Activated naive CD4-positive, alpha-beta T cell treated with anti-CD3 and anti-CD28 coated beads, Interleukin-2, amount 50 U/mL, for 72 hours (primary cell): ENCODE data around the gene SPOCK1. TPM values are rescaled to one million over a fixed set of nuclear protein-coding genes. Genes with fewer than 3 reads are reported as not detected.

ENCODE experiments used
- ATAC-seq, 2 donors: fragments of 150-1000 bp; cut with Tn5 transposase; 2 replicates each; pipeline ENCODE4 v1.10.0; 2021; ENCODE audit warnings: mild to moderate bottlenecking in 2 of 2, moderate library complexity in 2 of 2
- DNase-seq, 2 donors: peaks; one replicate each; pipeline ENCODE4 v3.0.0; 2021 to 2022; ENCODE audit warnings: low spot score in 2 of 2
- H3K27ac Mint-ChIP-seq, 2 donors: one replicate each; pipeline ENCODE4 v1.8.0; 2022; ENCODE audit warnings: mild to moderate bottlenecking in 2 of 2, mixed read lengths in 2 of 2
- H3K36me3 Mint-ChIP-seq, 2 donors: one replicate each; pipeline ENCODE4 v1.8.0; 2022; ENCODE audit warnings: mixed read lengths in 2 of 2
- H3K9me3 Mint-ChIP-seq, 2 donors: one replicate each; pipeline ENCODE4 v1.8.0; 2022; ENCODE audit warnings: mixed read lengths in 2 of 2
- total RNA-seq, 2 donors: library from RNA; stranded (reverse); gene quantifications; one replicate each; pipeline ENCODE4 v1.2.3, GENCODE V29; 2022

Gene SPOCK1
- total RNA-seq, 2 donors from 2014 or later = not detected

GRCh38 chr5:137186759-137187461 lies 312.2 kb downstream of the SPOCK1 start:
- DNase-seq = no peak
- no peak for ATAC-seq
- Mint-ChIP-seq H3K27ac (no peak overlapping the region), H3K9me3 (no peaks in the 10 kb centered on the region), H3K36me3 (no peaks in the 10 kb centered on the region)

GRCh38 chr5:137185193-137185592 lies 313.9 kb downstream of the SPOCK1 start:
- no peaks in the 10 kb centered on the region for H3K36me3 Mint-ChIP-seq
- no peaks in the 10 kb centered on the region for H3K9me3 Mint-ChIP-seq
- DNase-seq (no peak), ATAC-seq (no peak)
- no peak overlapping the region for H3K27ac Mint-ChIP-seq

GRCh38 chr5:137184734-137185133 lies 314.4 kb downstream of the SPOCK1 start:
- ATAC-seq = no peak
- Mint-ChIP-seq H3K36me3 (no peaks in the 10 kb centered on the region), H3K27ac (no peak overlapping the region), H3K9me3 (no peaks in the 10 kb centered on the region)
- no peak for DNase-seq

GRCh38 chr5:137182576-137182975 lies 316.6 kb downstream of the SPOCK1 start:
- no peak for DNase-seq
- H3K36me3 Mint-ChIP-seq = no peaks in the 10 kb centered on the region
- ATAC-seq = no peak
- H3K9me3 Mint-ChIP-seq = no peaks in the 10 kb centered on the region
- no peak overlapping the region for H3K27ac Mint-ChIP-seq

GRCh38 chr5:137181667-137182066 lies 317.5 kb downstream of the SPOCK1 start:
- ATAC-seq (no peak), DNase-seq (no peak)
- Mint-ChIP-seq H3K36me3 (no peaks in the 10 kb centered on the region), H3K9me3 (no peaks in the 10 kb centered on the region), H3K27ac (no peak overlapping the region)

GRCh38 chr5:137179203-137179602 lies 319.9 kb downstream of the SPOCK1 start:
- ATAC-seq (no peak), DNase-seq (no peak)
- Mint-ChIP-seq H3K27ac (no peak overlapping the region), H3K9me3 (no peaks in the 10 kb centered on the region), H3K36me3 (no peaks in the 10 kb centered on the region)

- ATAC-seq (no peak), DNase-seq (no peak)
- Mint-ChIP-seq H3K27ac (no peak overlapping the region), H3K9me3 (no peaks in the 10 kb centered on the region), H3K36me3 (no peaks in the 10 kb centered on the region)
Observed at GRCh38 chr5:137176609-137177008, 322.5 kb downstream of the SPOCK1 start.

- no peak overlapping the region for H3K27ac Mint-ChIP-seq
- no peaks in the 10 kb centered on the region for H3K9me3 Mint-ChIP-seq
- DNase-seq (no peak), ATAC-seq (no peak)
- no peaks in the 10 kb centered on the region for H3K36me3 Mint-ChIP-seq
Observed at GRCh38 chr5:137176126-137176525, 323.0 kb downstream of the SPOCK1 start.

- no peaks in the 10 kb centered on the region for H3K9me3 Mint-ChIP-seq
- no peak overlapping the region for H3K27ac Mint-ChIP-seq
- no peaks in the 10 kb centered on the region for H3K36me3 Mint-ChIP-seq
- DNase-seq (no peak), ATAC-seq (no peak)
Observed at GRCh38 chr5:137174196-137174595, 324.9 kb downstream of the SPOCK1 start.

- no peaks in the 10 kb centered on the region for H3K36me3 Mint-ChIP-seq
- ATAC-seq = no peak
- DNase-seq = no peak
- H3K9me3 Mint-ChIP-seq = no peaks in the 10 kb centered on the region
- H3K27ac Mint-ChIP-seq = no peak overlapping the region
Observed at GRCh38 chr5:137172258-137172657, 326.9 kb downstream of the SPOCK1 start.

GRCh38 chr5:137167187-137167586 lies 331.9 kb downstream of the SPOCK1 start:
- no peaks in the 10 kb centered on the region for H3K36me3 Mint-ChIP-seq
- DNase-seq (no peak), ATAC-seq (no peak)
- no peaks in the 10 kb centered on the region for H3K9me3 Mint-ChIP-seq
- H3K27ac Mint-ChIP-seq = no peak overlapping the region

- Mint-ChIP-seq H3K36me3 (no peaks in the 10 kb centered on the region), H3K27ac (no peak overlapping the region), H3K9me3 (peaks cover 0 to 1% of the 10 kb centered on the region in 2 donors)
- no peak for DNase-seq
- no peak for ATAC-seq
Observed at GRCh38 chr5:137164961-137165360, 334.2 kb downstream of the SPOCK1 start.

GRCh38 chr5:137164536-137164935 lies 334.6 kb downstream of the SPOCK1 start:
- Mint-ChIP-seq H3K27ac (no peak overlapping the region), H3K9me3 (peaks cover 0 to 6% of the 10 kb centered on the region in 2 donors), H3K36me3 (no peaks in the 10 kb centered on the region)
- no peak for DNase-seq
- no peak for ATAC-seq

GRCh38 chr5:137158691-137159090 lies 340.4 kb downstream of the SPOCK1 start:
- ATAC-seq (no peak), DNase-seq (no peak)
- Mint-ChIP-seq H3K27ac (no peak overlapping the region), H3K36me3 (no peaks in the 10 kb centered on the region), H3K9me3 (peaks cover 6 to 8% of the 10 kb centered on the region in 2 donors)

GRCh38 chr5:137156180-137156579 lies 342.9 kb downstream of the SPOCK1 start:
- H3K36me3 Mint-ChIP-seq = no peaks in the 10 kb centered on the region
- ATAC-seq (no peak), DNase-seq (no peak)
- peaks cover 6 to 11% of the 10 kb centered on the region in 2 donors for H3K9me3 Mint-ChIP-seq
- no peak overlapping the region for H3K27ac Mint-ChIP-seq

GRCh38 chr5:137155261-137156000 lies 343.7 kb downstream of the SPOCK1 start:
- Mint-ChIP-seq H3K9me3 (peaks cover 6 to 11% of the 10 kb centered on the region in 2 donors), H3K27ac (no peak overlapping the region), H3K36me3 (no peaks in the 10 kb centered on the region)
- DNase-seq (no peak), ATAC-seq (no peak)

GRCh38 chr5:137152616-137153015 lies 346.5 kb downstream of the SPOCK1 start:
- H3K27ac Mint-ChIP-seq = no peak overlapping the region
- no peaks in the 10 kb centered on the region for H3K36me3 Mint-ChIP-seq
- DNase-seq = no peak
- peaks cover 4 to 6% of the 10 kb centered on the region in 2 donors for H3K9me3 Mint-ChIP-seq
- ATAC-seq = no peak

- Mint-ChIP-seq H3K9me3 (peaks cover 2 to 3% of the 10 kb centered on the region in 2 donors), H3K27ac (no peak overlapping the region), H3K36me3 (no peaks in the 10 kb centered on the region)
- DNase-seq (no peak), ATAC-seq (no peak)
Observed at GRCh38 chr5:137148655-137149054, 350.5 kb downstream of the SPOCK1 start.
